Measurements from ENCODE around the gene PSME3IP1. TPM values are rescaled to one million over a fixed set of nuclear protein-coding genes. Genes with fewer than 3 reads are reported as not detected.
"Not testable (repeated sequence)": the region's sequence is repeated elsewhere in the genome, so short reads cannot be mapped to it uniquely, and the experiment has no call there.

Gene PSME3IP1
- total RNA-seq, 2 experiments from 2014 or later = 115 to 137 TPM

- Mint-ChIP-seq H3K4me1 (peaks cover 32% of the 10 kb centered on the region), H3K9me3 (no peaks in the 10 kb centered on the region), H3K27me3 (no peaks in the 10 kb centered on the region), H3K4me3 (no peak overlapping the region), H3K27ac (no peak overlapping the region), H3K36me3 (ENCODE audit: low read depth) (peaks cover 9% of the 10 kb centered on the region)
- ChIA-PET CTCF (no interaction called here), POLR2A (no interaction called here)
- DNase-seq = no peak
Measured at GRCh38 chr16:57192146-57192545, 6.3 kb upstream of the PSME3IP1 start.

- H3K9me3 Mint-ChIP-seq = no peaks in the 10 kb centered on the region
- H3K27ac Mint-ChIP-seq = no peak overlapping the region
- peaks cover 32% of the 10 kb centered on the region for H3K4me1 Mint-ChIP-seq
- ChIA-PET POLR2A (no interaction called here), CTCF (no interaction called here)
- DNase-seq = no peak
- H3K36me3 Mint-ChIP-seq (ENCODE audit: low read depth) = peaks cover 11% of the 10 kb centered on the region
- no peaks in the 10 kb centered on the region for H3K27me3 Mint-ChIP-seq
- no peak overlapping the region for H3K4me3 Mint-ChIP-seq
Measured at GRCh38 chr16:57191056-57191571, 5.3 kb upstream of the PSME3IP1 start.

- POLR2A ChIA-PET = no interaction called here
- H3K4me1 Mint-ChIP-seq = peaks cover 33% of the 10 kb centered on the region
- DNase-seq = no peak
Measured at GRCh38 chr16:57190136-57190535, 4.3 kb upstream of the PSME3IP1 start.

GRCh38 chr16:57189527-57189926, 3.7 kb upstream of the PSME3IP1 start:
- H3K27ac Mint-ChIP-seq, DNase-seq, CTCF ChIA-PET, H3K4me3 Mint-ChIP-seq, H3K9me3 Mint-ChIP-seq, H3K27me3 Mint-ChIP-seq, POLR2A ChIA-PET: not testable (repeated sequence)
- H3K4me1 Mint-ChIP-seq = peaks cover 39% of the 10 kb centered on the region
- H3K36me3 Mint-ChIP-seq (ENCODE audit: low read depth) = peaks cover 13% of the 10 kb centered on the region

More at GRCh38 chr16:57190136-57190535, 4.3 kb upstream of the PSME3IP1 start:
- CTCF ChIA-PET = no interaction called here
- Mint-ChIP-seq H3K27ac (no peak overlapping the region), H3K9me3 (no peaks in the 10 kb centered on the region), H3K4me3 (no peak overlapping the region), H3K27me3 (no peaks in the 10 kb centered on the region), H3K36me3 (ENCODE audit: low read depth) (peaks cover 13% of the 10 kb centered on the region)

GRCh38 chr16:57188711-57189002, 2.8 kb upstream of the PSME3IP1 start:
- Mint-ChIP-seq H3K27me3 (no peaks in the 10 kb centered on the region), H3K27ac (no peak overlapping the region), H3K4me1 (peaks cover 45% of the 10 kb centered on the region), H3K4me3 (no peak overlapping the region), H3K36me3 (ENCODE audit: low read depth) (peaks cover 18% of the 10 kb centered on the region), H3K9me3 (peaks cover 2% of the 10 kb centered on the region)
- CTCF ChIA-PET = no interaction called here
- DNase-seq = no peak
- POLR2A ChIA-PET = no interaction called here

GRCh38 chr16:57187902-57188710, 2.3 kb upstream of the PSME3IP1 start:
- POLR2A ChIA-PET, H3K27ac Mint-ChIP-seq, DNase-seq, H3K27me3 Mint-ChIP-seq, H3K9me3 Mint-ChIP-seq: not testable (repeated sequence)
- peaks cover 18% of the 10 kb centered on the region for H3K36me3 Mint-ChIP-seq (ENCODE audit: low read depth)
- peak overlapping the region; percentile 98 for H3K4me3 Mint-ChIP-seq
- H3K4me1 Mint-ChIP-seq = peaks cover 45% of the 10 kb centered on the region
- CTCF ChIA-PET = interaction anchor here (1.0 to 1.3 kb wide), 2 partner anchors 8 to 46 kb away, joined by 3 read pairs; no protein-coding TSS in a partner anchor

- ChIA-PET CTCF (interaction anchor here (1.0 to 1.3 kb wide), 2 partner anchors 9 to 46 kb away, joined by 3 read pairs; no protein-coding TSS in a partner anchor), POLR2A (interaction anchor here (0.6 kb wide), 1 partner anchor 326 kb away, joined by 3 read pairs; no protein-coding TSS in a partner anchor)
- Mint-ChIP-seq H3K4me1 (peaks cover 46% of the 10 kb centered on the region), H3K27me3 (no peaks in the 10 kb centered on the region), H3K27ac (peak overlapping the region; percentile 91), H3K9me3 (peaks cover 2% of the 10 kb centered on the region), H3K4me3 (peak overlapping the region; percentile 98), H3K36me3 (ENCODE audit: low read depth) (peaks cover 18% of the 10 kb centered on the region)
- DNase-seq = peak; percentile 20
Measured at GRCh38 chr16:57186872-57187854, 1.3 kb upstream of the PSME3IP1 start.

GRCh38 chr16:57185446-57185944, 344 bp downstream of the PSME3IP1 start:
- H3K9me3 Mint-ChIP-seq = peaks cover 2% of the 10 kb centered on the region
- H3K4me3 Mint-ChIP-seq = peak overlapping the region; percentile 98
- no peaks in the 10 kb centered on the region for H3K27me3 Mint-ChIP-seq
- ChIA-PET CTCF (interaction anchor here (0.6 to 2.3 kb wide), 6 partner anchors 33 to 652 kb away, joined by 3 to 11 read pairs (median 4); partner anchors contain the start of gene CPNE2), POLR2A (interaction anchor here (0.6 kb wide), 1 partner anchor 943 kb away, joined by 3 read pairs; no protein-coding TSS in a partner anchor)
- H3K4me1 Mint-ChIP-seq = peaks cover 51% of the 10 kb centered on the region
- peak overlapping the region; percentile 91 for H3K27ac Mint-ChIP-seq
- peaks cover 16% of the 10 kb centered on the region for H3K36me3 Mint-ChIP-seq (ENCODE audit: low read depth)
- DNase-seq = peak; percentile 49

GRCh38 chr16:57184887-57185445, 873 bp downstream of the PSME3IP1 start:
- ChIA-PET POLR2A (no interaction called here), CTCF (interaction anchor here (0.6 to 2.3 kb wide), 3 partner anchors 33 to 651 kb away, joined by 3 to 11 read pairs (median 5); partner anchors contain the start of gene CPNE2)
- Mint-ChIP-seq H3K4me3 (peak overlapping the region; percentile 98), H3K27me3 (no peaks in the 10 kb centered on the region), H3K27ac (peak overlapping the region; percentile 91), H3K9me3 (peaks cover 2% of the 10 kb centered on the region), H3K4me1 (peaks cover 51% of the 10 kb centered on the region), H3K36me3 (ENCODE audit: low read depth) (peaks cover 16% of the 10 kb centered on the region)
- no peak for DNase-seq

- no peaks in the 10 kb centered on the region for H3K27me3 Mint-ChIP-seq
- H3K9me3 Mint-ChIP-seq = peaks cover 2% of the 10 kb centered on the region
- DNase-seq = no peak
- peaks cover 12% of the 10 kb centered on the region for H3K36me3 Mint-ChIP-seq (ENCODE audit: low read depth)
- H3K27ac Mint-ChIP-seq = no peak overlapping the region
- POLR2A ChIA-PET = no interaction called here
- peak overlapping the region; percentile 98 for H3K4me3 Mint-ChIP-seq
- CTCF ChIA-PET = interaction anchor here (1.4 kb wide), 1 partner anchor 25 kb away, joined by 4 read pairs; no protein-coding TSS in a partner anchor
- H3K4me1 Mint-ChIP-seq = peaks cover 48% of the 10 kb centered on the region
Measured at GRCh38 chr16:57184113-57184512, 1.7 kb downstream of the PSME3IP1 start.

GRCh38 chr16:57179215-57179828, 6.5 kb downstream of the PSME3IP1 start:
- Mint-ChIP-seq H3K27me3 (no peaks in the 10 kb centered on the region), H3K27ac (no peak overlapping the region), H3K36me3 (ENCODE audit: low read depth) (peaks cover 3% of the 10 kb centered on the region), H3K4me3 (no peak overlapping the region), H3K4me1 (peaks cover 21% of the 10 kb centered on the region), H3K9me3 (no peaks in the 10 kb centered on the region)
- ChIA-PET POLR2A (no interaction called here), CTCF (interaction anchor here (0.6 to 1.1 kb wide), 2 partner anchors 87 to 241 kb away, joined by 3 read pairs; partner anchors contain the start of gene CPNE2)
- DNase-seq = no peak

- H3K4me1 Mint-ChIP-seq = peaks cover 17% of the 10 kb centered on the region
- no peaks in the 10 kb centered on the region for H3K27me3 Mint-ChIP-seq
- DNase-seq = no peak
- H3K27ac Mint-ChIP-seq = no peak overlapping the region
- peaks cover under 1% of the 10 kb centered on the region for H3K36me3 Mint-ChIP-seq (ENCODE audit: low read depth)
- CTCF ChIA-PET = no interaction called here
- POLR2A ChIA-PET = no interaction called here
- no peaks in the 10 kb centered on the region for H3K9me3 Mint-ChIP-seq
- H3K4me3 Mint-ChIP-seq = no peak overlapping the region
Measured at GRCh38 chr16:57178793-57179212, 7.0 kb downstream of the PSME3IP1 start.
